SK-N-SH (cell line): ENCODE measurements around the gene ZNF513. TPM values are rescaled to one million over a fixed set of nuclear protein-coding genes. Genes with fewer than 3 reads are reported as not detected.

Experiments used
- CTCF ChIA-PET: fragments of 300-600, 350-600 bp; formaldehyde crosslinking; extraction: SDS; loops from one replicate; lab custom pipeline; 2021; lab: Yijun Ruan, JAX
- POLR2A ChIA-PET: fragments of 350-600 bp; sonication (Branson Sonifier 250); formaldehyde crosslinking; extraction: SDS; loops from one replicate; lab custom pipeline; 2020; ENCODE audit warnings: antibody characterized with exemption, inconsistent platforms; lab: Yijun Ruan, JAX
- DNase-seq: peaks from one replicate; pipeline ENCODE4 v3.0.0; 2012
- H2AFZ ChIP-seq: fragments of 200-600 bp; sonication (generic); 2 replicates; pipeline ENCODE4 v1.8.1; 2016; ENCODE audit warnings: antibody characterized with exemption, mild to moderate bottlenecking, low read depth
- H3F3A ChIP-seq: fragments of 200-600 bp; sonication (generic); replicated peaks from 2 replicates; pipeline ENCODE3; 2016; ENCODE audit warnings: antibody characterized with exemption, mild to moderate bottlenecking; ENCODE audit not compliant: insufficient read depth
- H3K27ac ChIP-seq, 2 experiments: fragments of 200-500 bp in 1 of 2; fragments of 200-600 bp in 1 of 2; sonication (Bioruptor generic) in 1 of 2; sonication (generic), shearing (Covaris generic) in 1 of 2; 2 replicates each; pipeline versions ENCODE4 v1.5.1 to v1.6.1; 2014 to 2016; ENCODE audit warnings: low read depth in 2 of 2, inconsistent platforms in 1 of 2, low read length in 1 of 2, mild to moderate bottlenecking in 1 of 2, mixed read lengths in 1 of 2
- H3K27me3 ChIP-seq: fragments of 200-600 bp; sonication (generic), shearing (Covaris generic); 2 replicates; pipeline ENCODE4 v1.6.1; 2016; ENCODE audit warnings: mixed run types; ENCODE audit not compliant: insufficient read depth
- H3K36me3 ChIP-seq, 2 experiments: fragments of 200-500 bp in 1 of 2; fragments of 200-600 bp in 1 of 2; sonication (Bioruptor generic) in 1 of 2; sonication (generic) in 1 of 2; replicated peaks in 1 of 2; 2 replicates each; pipeline versions ENCODE3 to v1.5.1; 2014 to 2016; ENCODE audit warnings: low read length in 1 of 2, mild to moderate bottlenecking in 1 of 2; ENCODE audit not compliant: insufficient read depth in 2 of 2, control insufficient read depth in 1 of 2
- H3K4me1 ChIP-seq, 2 experiments: fragments of 200-500 bp in 1 of 2; fragments of 200-600 bp in 1 of 2; sonication (Bioruptor generic) in 1 of 2; sonication (generic), shearing (Covaris generic) in 1 of 2; 2 replicates each; pipeline versions ENCODE4 v1.5.1 to v1.6.1; 2014 to 2016; ENCODE audit warnings: low read depth in 1 of 2, low read length in 1 of 2, mixed run types in 1 of 2; ENCODE audit not compliant: insufficient read depth in 2 of 2, control insufficient read depth in 1 of 2
- H3K4me2 ChIP-seq: fragments of 200-600 bp; sonication (generic), shearing (Covaris generic); 2 replicates; pipeline ENCODE4 v1.6.1; 2017; ENCODE audit warnings: mixed run types
- H3K4me3 ChIP-seq, 2 experiments: fragments of 200-500 bp in 1 of 2; fragments of 200-600 bp in 1 of 2; sonication (Bioruptor generic) in 1 of 2; sonication (generic), shearing (Covaris generic) in 1 of 2; 2 replicates each; pipeline versions ENCODE4 v1.5.1 to v1.8.1; 2014 to 2016; ENCODE audit warnings: low read depth in 2 of 2, inconsistent platforms in 1 of 2, low read length in 1 of 2, mild to moderate bottlenecking in 1 of 2, mixed read lengths in 1 of 2, moderate library complexity in 1 of 2
- H3K79me2 ChIP-seq: fragments of 200-600 bp; sonication (generic); 2 replicates; pipeline ENCODE4 v1.8.1; 2017; ENCODE audit warnings: mild to moderate bottlenecking; ENCODE audit not compliant: insufficient read depth
- H3K9ac ChIP-seq: fragments of 200-600 bp; sonication (generic); 2 replicates; pipeline ENCODE4 v1.6.1; 2017; ENCODE audit warnings: mixed run types
- H3K9me2 ChIP-seq: fragments of 200-600 bp; sonication (generic); 2 replicates; pipeline ENCODE4 v1.6.1; 2017; ENCODE audit warnings: mixed run types
- H3K9me3 ChIP-seq: fragments of 200-600 bp; sonication (generic); 2 replicates; pipeline ENCODE4 v1.6.1; 2017; ENCODE audit warnings: mixed run types, mild to moderate bottlenecking, moderate library complexity
- H4K20me1 ChIP-seq: fragments of 200-600 bp; sonication (generic); 2 replicates; pipeline ENCODE4 v1.6.1; 2017; ENCODE audit warnings: mild to moderate bottlenecking, mixed run types; ENCODE audit not compliant: insufficient read depth
- EP300 ChIP-seq, 2 experiments: IDR thresholded peaks; 2 replicates each; pipeline versions ENCODE4 v1.4.0 to v1.6.1; 2012; ENCODE audit warnings: borderline replicate concordance in 1 of 2, low read depth in 1 of 2, low read length in 1 of 2
- FOXJ3 ChIP-seq: sonication (generic); formaldehyde crosslinking; IDR thresholded peaks from 2 replicates; pipeline ENCODE4 v1.5.1; 2020; ENCODE audit warnings: mild to moderate bottlenecking, missing genetic modification reagents
- GABPA ChIP-seq: IDR thresholded peaks from 2 replicates; pipeline ENCODE4 v1.4.0; 2012; ENCODE audit warnings: low read depth, mild to moderate bottlenecking
- IRF3 ChIP-seq: fragments of 150-350 bp; IDR thresholded peaks from 2 replicates; pipeline ENCODE4 v1.6.1; 2016; ENCODE audit warnings: mild to moderate bottlenecking, low read depth, low read length
- PBX3 ChIP-seq: IDR thresholded peaks from 2 replicates; pipeline ENCODE4; 2012
- RCOR1 ChIP-seq: fragments of 150-350 bp; IDR thresholded peaks from 2 replicates; pipeline ENCODE4 v1.6.1; 2017; ENCODE audit warnings: antibody characterized with exemption, low read length
- REST ChIP-seq: IDR thresholded peaks from 2 replicates; pipeline ENCODE4 v1.6.1; 2012; ENCODE audit warnings: mild to moderate bottlenecking, low read depth, low read length, moderate library complexity
- TAF1 ChIP-seq: IDR thresholded peaks from 2 replicates; pipeline ENCODE4 v1.6.1; 2012; ENCODE audit warnings: low read depth, mild to moderate bottlenecking, low read length, moderate library complexity, borderline replicate concordance
- TCF12 ChIP-seq: IDR thresholded peaks from 2 replicates; pipeline ENCODE4 v1.4.0; 2012
- WGBS: methylation state at CpG from one replicate; pipeline ENCODE4 v1.1.6; 2017; ENCODE audit warnings: low lambda C conversion rate; 5-methylcytosine and 5-hydroxymethylcytosine counted together
- polyA plus RNA-seq, 3 experiments: library from polyadenylated mRNA; depleted of rRNA; stranded (reverse); fragments of >200 nt; gene quantifications; 2 replicates each; pipeline ENCODE4 v1.2.3, GENCODE V29; 2012

The ZNF513 gene
- polyA plus RNA-seq, 1 of the 3 experiments (the other 2 are of a cell fraction): 53.8 TPM

- peaks cover 4% of the 10 kb centered on the region; the same call in 1 of the 2 replicates for H4K20me1 ChIP-seq
- peaks cover 36% of the 10 kb centered on the region for H3K79me2 ChIP-seq
- H2AFZ ChIP-seq: no peak overlapping the region
- peak overlapping the region; percentile 89 for H3K4me2 ChIP-seq
- peak overlapping the region; percentile 77 for H3K9ac ChIP-seq
- no peaks in the 10 kb centered on the region for H3K9me3 ChIP-seq
- POLR2A ChIA-PET: interaction anchor here (1.3 to 4.4 kb wide), 6 partner anchors 8 to 249 kb away, joined by 3 to 34 read pairs (median 18); partner anchors contain the start of genes CCDC121, EIF2B4, GPN1 and GTF3C2
- H3K9me2 ChIP-seq: no peaks in the 10 kb centered on the region
- CTCF ChIA-PET: interaction anchor here (1.3 to 5.7 kb wide), 4 partner anchors 9 to 304 kb away, joined by 4 to 36 read pairs (median 16); partner anchors contain the start of genes EIF2B4, PPM1G and SNX17
- H3K4me1 ChIP-seq: peaks cover 15 to 58% of the 10 kb centered on the region in 2 experiments; a peak in 3 of 4 replicates
- no peaks in the 10 kb centered on the region for H3K27me3 ChIP-seq
- WGBS: 63% methylated on average over 2 of the region's 2 CpGs
- DNase-seq: no peak
- H3K4me3 ChIP-seq: peak overlapping the region; percentile 80 to 86
- peaks cover 49 to 79% of the 10 kb centered on the region in 2 experiments for H3K36me3 ChIP-seq
- H3K27ac ChIP-seq: peak overlapping the region; percentile 68 to 95
- TF ChIP-seq EP300 (IDR thresholded peaks at IDR 0.05; ENCODE audit: borderline replicate concordance in 1 of 2, low read depth in 1 of 2, low read length in 1 of 2): no peak
- no peak for TF ChIP-seq IRF3
- TF ChIP-seq PBX3: 0 out of 2 replicates have a peak, but pooled peaks have one; percentile 2
- TF ChIP-seq TAF1: no peak
- TF ChIP-seq REST: no peak
- no peak for TF ChIP-seq FOXJ3 (CRISPR knock-in tag)
- TF ChIP-seq TCF12: no peak
- TF ChIP-seq RCOR1: peak; percentile 6; the same call in 1 of the 2 replicates
- TF ChIP-seq GABPA: no peak
- TF ChIP-seq, all 33 proteins: peak for 2
- H3F3A ChIP-seq: peaks cover 39% of the 10 kb centered on the region
Measured at GRCh38 chr2:27379383-27379835, 1.1 kb downstream of the ZNF513 start.
